K562 (cell line): ENCODE results near the gene RNF114. TPM values are rescaled to one million over a fixed set of nuclear protein-coding genes. Genes with fewer than 3 reads are reported as not detected.
A peak's percentile ranks its signal among the peaks of the same experiment; 100 is the strongest.

Experiments used
- ERF ChIP-seq: fragments of 450-650 bp; formaldehyde crosslinking; IDR thresholded peaks from 2 replicates; pipeline ENCODE4 v1.4.0; 2020; ENCODE audit warnings: mild to moderate bottlenecking, mixed read lengths
- GATAD2A ChIP-seq: fragments of 450-650 bp; IDR thresholded peaks from 2 replicates; pipeline ENCODE4 v1.6.1; 2017
- HBP1 ChIP-seq: fragments of 450-650 bp; formaldehyde crosslinking; IDR thresholded peaks from 2 replicates; pipeline ENCODE4 v1.4.0; 2022; ENCODE audit warnings: missing genetic modification characterization
- HEY1 ChIP-seq: fragments of 250-450 bp; sonication (Bioruptor Pico); IDR thresholded peaks from 2 replicates; pipeline ENCODE4 v1.5.0; 2020; ENCODE audit warnings: mild to moderate bottlenecking, moderate library complexity, borderline replicate concordance
- HNRNPUL1 ChIP-seq: fragments of 200-400 bp; formaldehyde crosslinking; IDR thresholded peaks from 2 replicates; pipeline ENCODE4 v1.6.1; 2017; ENCODE audit warnings: low read length
- IFI16 ChIP-seq: fragments of 250-450 bp; sonication (Bioruptor Pico); IDR thresholded peaks from 2 replicates; pipeline ENCODE4 v2.1.2; 2022; ENCODE audit warnings: mild to moderate bottlenecking, inconsistent platforms
- MLLT1 ChIP-seq, 2 experiments: fragments of 450-650 bp; IDR thresholded peaks; 2 replicates each; pipeline ENCODE4 v1.6.1; 2016
- RBM17 ChIP-seq: fragments of 200-400 bp; formaldehyde crosslinking; IDR thresholded peaks from 2 replicates; pipeline ENCODE4 v1.6.1; 2017; ENCODE audit warnings: low read depth, mild to moderate bottlenecking, low read length, borderline replicate concordance
- RUNX1 ChIP-seq: sonication (generic); IDR thresholded peaks from 2 replicates; pipeline ENCODE4 v1.6.1; 2016; ENCODE audit warnings: antibody characterized with exemption, low read depth
- SIRT6 ChIP-seq: IDR thresholded peaks from one replicate; pipeline ENCODE4 v1.6.1; 2012; ENCODE audit warnings: low read depth, mild to moderate bottlenecking, control low read depth, inconsistent platforms, low read length, moderate library complexity
- TEAD2 ChIP-seq: fragments of 450-650 bp; IDR thresholded peaks from 2 replicates; pipeline ENCODE4 v1.6.1; 2016; ENCODE audit warnings: missing genetic modification characterization, control low read depth, missing compliant biosample characterization
- USF1 ChIP-seq: sonication (generic); formaldehyde crosslinking; IDR thresholded peaks from 2 replicates; pipeline ENCODE4 v1.9.0; 2022; ENCODE audit warnings: mild to moderate bottlenecking, missing genetic modification reagents
- ZBTB1 ChIP-seq: sonication (generic); formaldehyde crosslinking; IDR thresholded peaks from 2 replicates; pipeline ENCODE4 v1.8.1; 2023; ENCODE audit warnings: missing genetic modification reagents, low read depth, mild to moderate bottlenecking, borderline replicate concordance
- ZNF274 ChIP-seq: IDR thresholded peaks from 2 replicates; pipeline ENCODE4 v1.6.1; 2011; ENCODE audit warnings: low read depth, mild to moderate bottlenecking, low read length, moderate library complexity, borderline replicate concordance
- ZNF318 ChIP-seq, 2 experiments: fragments of 450-650 bp; IDR thresholded peaks; 2 replicates each; pipeline ENCODE4 v1.6.1; 2016; ENCODE audit warnings: mild to moderate bottlenecking in 2 of 2, borderline replicate concordance in 1 of 2, low read depth in 1 of 2, moderate library complexity in 1 of 2
- polyA plus RNA-seq, 8 experiments: library from polyadenylated mRNA; depleted of rRNA in 4 of 8; stranded (reverse) in 5 of 8; unstranded in 3 of 8; fragments of >200 nt; fragmentation: Nextera tagmentation in 2 of 8; fragmentation: Illumina TruSeq in 1 of 8; extraction: Ambion mirVana in 2 of 8; extraction: Trizol in 1 of 8; gene quantifications; 2 replicates each; pipeline versions ENCODE4 v1.2.1 to v1.2.3, GENCODE V29; 2011 to 2014; ENCODE audit warnings: inconsistent platforms in 1 of 8, missing spikeins in 1 of 8
- total RNA-seq, 7 experiments: library from RNA; depleted of rRNA in 6 of 7; stranded (reverse); fragments of >200 nt in 6 of 7; fragmentation: Illumina TruSeq in 2 of 7; extraction: Trizol in 2 of 7; gene quantifications; 2 replicates each; pipeline versions ENCODE4 v1.2.1 to v1.2.3, GENCODE V29; 2011 to 2021; ENCODE audit warnings: low replicate concordance in 1 of 7

The RNF114 gene
- total and polyA plus RNA-seq, 9 of the 15 experiments (the other 6 are each of a cell fraction or from before 2014, with no cell fraction given) = 38.6 to 111 (median 62.6) TPM

- TF ChIP-seq HBP1 (CRISPR knock-in tag) (no peak), ZNF274 (no peak), USF1 (CRISPR knock-in tag) (peak; percentile 43; the same call in 1 of the 2 replicates), HEY1 (CRISPR knock-in tag) (no peak), MLLT1 (IDR thresholded peaks at IDR 0.05) (no peak), TEAD2 (tag) (no peak), RUNX1 (no peak), ERF (no peak), HNRNPUL1 (no peak), IFI16 (CRISPR knock-in tag) (no peak), SIRT6 (no peak), RBM17 (no peak), GATAD2A (no peak), ZNF318 (IDR thresholded peaks at IDR 0.05; ENCODE audit: borderline replicate concordance in 1 of 2, low read depth in 1 of 2) (0 out of 4 replicates have a peak, but pooled peaks of 1 of the 2 experiments have one; percentile 22), ZBTB1 (CRISPR knock-in tag) (no peak)
Observed at GRCh38 chr20:50003253-50003656, 67.1 kb downstream of the RNF114 start (continued).
